GM12892 (cell line): Measurements from ENCODE around the gene LRRC1.

Experiments
- POLR2A ChIP-seq: IDR thresholded peaks from 2 replicates; pipeline ENCODE4 v1.6.1; 2011; ENCODE audit warnings: low read depth, low read length, control low read depth
- POLR2AphosphoS5 ChIP-seq: IDR thresholded peaks from 2 replicates; pipeline ENCODE4 v1.6.1; 2011; ENCODE audit warnings: low read depth, low read length, control low read depth
- TAF1 ChIP-seq: IDR thresholded peaks from 2 replicates; pipeline ENCODE4 v1.6.1; 2011; ENCODE audit warnings: low read depth, mild to moderate bottlenecking, control low read depth, low read length, borderline replicate concordance

DNA sequence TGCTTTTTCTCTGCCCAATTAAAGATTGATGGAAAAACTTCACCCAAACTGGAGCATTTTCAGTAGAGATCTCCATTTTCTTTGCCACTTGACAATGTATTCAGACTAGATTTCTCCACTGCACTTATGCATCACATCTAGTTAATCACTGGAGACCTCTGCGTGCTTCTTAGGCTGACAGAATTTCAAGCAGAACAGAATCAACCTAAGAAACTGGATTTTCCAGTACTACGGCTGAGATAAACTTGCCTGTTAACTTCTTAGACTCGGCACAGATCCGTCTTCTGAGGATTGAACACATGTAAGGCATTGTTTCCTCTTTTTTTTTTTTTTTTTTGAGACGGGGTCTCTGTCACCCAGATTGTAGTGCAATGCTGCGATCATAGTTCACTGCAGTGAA is 139.2 kb downstream of the LRRC1 start:
- TF ChIP-seq POLR2AphosphoS5 (no peak), POLR2A (no peak), TAF1 (no peak)
